Caco-2 (cell line): ENCODE measurements around the gene ZNF146. TPM values are rescaled to one million over a fixed set of nuclear protein-coding genes. Genes with fewer than 3 reads are reported as not detected.

ENCODE experiments used
- BruUV-seq: library from RNA; stranded (reverse); fragments of 400-500 nt; replicated peaks from 2 replicates; lab custom pipeline; 2021; lab: Mats Ljungman, UMichigan
- CTCF ChIA-PET: fragments of 300-600 bp; sonication (Branson Sonifier 250); formaldehyde crosslinking; loops from one replicate; lab custom pipeline; 2022; ENCODE audit warnings: antibody characterized with exemption; lab: Charles Lee
- POLR2A ChIA-PET: fragments of 300-600 bp; sonication (Branson Sonifier 250); formaldehyde crosslinking; loops from one replicate; lab custom pipeline; 2022; ENCODE audit warnings: antibody characterized with exemption; lab: Charles Lee
- DNase-seq, 2 experiments: peaks; one replicate each; pipeline versions ENCODE4 v3.0.0 to v3.0.0-alpha.2; 2020 to 2022
- H3K27me3 ChIP-seq: replicated peaks from 2 replicates; pipeline ENCODE4 v1.6.0; 2011; ENCODE audit warnings: low read length; ENCODE audit not compliant: control insufficient read depth, insufficient read depth
- H3K36me3 ChIP-seq: 2 replicates; pipeline ENCODE4 v1.5.1; 2011; ENCODE audit warnings: low read length; ENCODE audit not compliant: control insufficient read depth, insufficient read depth
- H3K4me1 ChIP-seq: fragments of 250-450 bp; sonication (Bioruptor Pico); 2 replicates; pipeline ENCODE4 v1.5.1; 2020; ENCODE audit warnings: mild to moderate bottlenecking
- H3K4me3 ChIP-seq: 2 replicates; pipeline ENCODE4 v1.5.1; 2011; ENCODE audit warnings: low read depth, mild to moderate bottlenecking, control low read depth, low read length
- H3K9me3 ChIP-seq: fragments of 250-450 bp; sonication (Bioruptor Pico); 2 replicates; pipeline ENCODE4 v1.5.1; 2020; ENCODE audit warnings: mild to moderate bottlenecking, moderate library complexity
- H3K27ac Mint-ChIP-seq: one replicate; pipeline ENCODE4 v1.8.0; 2022; ENCODE audit warnings: mixed read lengths; ENCODE audit not compliant: unreplicated experiment
- H3K27me3 Mint-ChIP-seq: one replicate; pipeline ENCODE4 v1.8.0; 2022; ENCODE audit warnings: mixed read lengths; ENCODE audit not compliant: insufficient read depth, unreplicated experiment
- H3K36me3 Mint-ChIP-seq: one replicate; pipeline ENCODE4 v1.8.0; 2022; ENCODE audit warnings: mild to moderate bottlenecking, mixed read lengths; ENCODE audit not compliant: insufficient read depth, unreplicated experiment
- H3K4me1 Mint-ChIP-seq: one replicate; pipeline ENCODE4 v1.8.0; 2022; ENCODE audit warnings: low read depth, mixed read lengths; ENCODE audit not compliant: unreplicated experiment
- H3K4me3 Mint-ChIP-seq: one replicate; pipeline ENCODE4 v1.8.0; 2022; ENCODE audit warnings: mild to moderate bottlenecking, moderate library complexity, mixed read lengths; ENCODE audit not compliant: unreplicated experiment
- H3K9me3 Mint-ChIP-seq: one replicate; pipeline ENCODE4 v1.8.0; 2022; ENCODE audit warnings: mixed read lengths; ENCODE audit not compliant: unreplicated experiment
- intact Hi-C: fragments of 100-400 bp; cut with micrococcal nuclease; formaldehyde crosslinking; loops from one replicate; pipeline ENCODE4 v1.10.0; 2022; ENCODE audit not compliant: unreplicated experiment
- total RNA-seq: library from RNA; stranded (reverse); gene quantifications from 2 replicates; pipeline ENCODE4 v1.2.3, GENCODE V29; 2022
- TF ChIP-seq, protein P1 (sequence below), 2 experiments: fragments of 200-600 bp in 1 of 2; IDR thresholded peaks; 1 replicate in 1 of 2; 2 replicates in 1 of 2; pipeline versions ENCODE4 v1.5.1 to v1.8.0; 2011 to 2022; ENCODE audit warnings: antibody characterized with exemption in 1 of 2, control low read depth in 1 of 2, inconsistent platforms in 1 of 2, low read depth in 1 of 2, low read length in 1 of 2, mild to moderate bottlenecking in 1 of 2, moderate library complexity in 1 of 2; ENCODE audit not compliant: insufficient read depth in 1 of 2, severe bottlenecking in 1 of 2, unreplicated experiment in 1 of 2

Gene ZNF146
- total RNA-seq, 1 experiment from 2014 or later: 76.4 TPM

GRCh38 chr19:36236304-36236945, 21.5 kb downstream of the ZNF146 start:
- no peaks in the 10 kb centered on the region for H3K4me1 ChIP-seq
- Mint-ChIP-seq H3K4me3 (no peak overlapping the region), H3K9me3 (peaks cover 29% of the 10 kb centered on the region), H3K27ac (no peak overlapping the region), H3K36me3 (peaks cover 76% of the 10 kb centered on the region), H3K27me3 (no peaks in the 10 kb centered on the region), H3K4me1 (no peaks in the 10 kb centered on the region)
- no peaks in the 10 kb centered on the region for H3K27me3 ChIP-seq
- no TSS peak for BruUV-seq
- intact Hi-C loops: no loop called here
- DNase-seq: no peak
- TF ChIP-seq, protein P1, sequence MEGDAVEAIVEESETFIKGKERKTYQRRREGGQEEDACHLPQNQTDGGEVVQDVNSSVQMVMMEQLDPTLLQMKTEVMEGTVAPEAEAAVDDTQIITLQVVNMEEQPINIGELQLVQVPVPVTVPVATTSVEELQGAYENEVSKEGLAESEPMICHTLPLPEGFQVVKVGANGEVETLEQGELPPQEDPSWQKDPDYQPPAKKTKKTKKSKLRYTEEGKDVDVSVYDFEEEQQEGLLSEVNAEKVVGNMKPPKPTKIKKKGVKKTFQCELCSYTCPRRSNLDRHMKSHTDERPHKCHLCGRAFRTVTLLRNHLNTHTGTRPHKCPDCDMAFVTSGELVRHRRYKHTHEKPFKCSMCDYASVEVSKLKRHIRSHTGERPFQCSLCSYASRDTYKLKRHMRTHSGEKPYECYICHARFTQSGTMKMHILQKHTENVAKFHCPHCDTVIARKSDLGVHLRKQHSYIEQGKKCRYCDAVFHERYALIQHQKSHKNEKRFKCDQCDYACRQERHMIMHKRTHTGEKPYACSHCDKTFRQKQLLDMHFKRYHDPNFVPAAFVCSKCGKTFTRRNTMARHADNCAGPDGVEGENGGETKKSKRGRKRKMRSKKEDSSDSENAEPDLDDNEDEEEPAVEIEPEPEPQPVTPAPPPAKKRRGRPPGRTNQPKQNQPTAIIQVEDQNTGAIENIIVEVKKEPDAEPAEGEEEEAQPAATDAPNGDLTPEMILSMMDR (IDR thresholded peaks at IDR 0.05; ENCODE audit: insufficient read depth in 1 of 2, low read depth in 1 of 2, low read length in 1 of 2, severe bottlenecking in 1 of 2, unreplicated experiment in 1 of 2): no peak
- H3K36me3 ChIP-seq: peaks cover 13% of the 10 kb centered on the region
- peaks cover 9% of the 10 kb centered on the region for H3K9me3 ChIP-seq
- POLR2A ChIA-PET: no interaction called here
- H3K4me3 ChIP-seq: no peak overlapping the region
- CTCF ChIA-PET: no interaction called here

- H3K27me3 Mint-ChIP-seq: no peaks in the 10 kb centered on the region
- peaks cover 9% of the 10 kb centered on the region for H3K9me3 ChIP-seq
- peaks cover 29% of the 10 kb centered on the region for H3K9me3 Mint-ChIP-seq
- no peak overlapping the region for H3K4me3 ChIP-seq
- ChIA-PET POLR2A (no interaction called here), CTCF (no interaction called here)
- TF ChIP-seq, protein P1 (IDR thresholded peaks at IDR 0.05; ENCODE audit: insufficient read depth in 1 of 2, low read depth in 1 of 2, low read length in 1 of 2, severe bottlenecking in 1 of 2, unreplicated experiment in 1 of 2): no peak
- no peak overlapping the region for H3K27ac Mint-ChIP-seq
- intact Hi-C loops: no loop called here
- H3K27me3 ChIP-seq: no peaks in the 10 kb centered on the region
- H3K36me3 ChIP-seq: peaks cover 12% of the 10 kb centered on the region
- no peak for DNase-seq
- no TSS peak for BruUV-seq
- H3K4me1 Mint-ChIP-seq: no peaks in the 10 kb centered on the region
- peaks cover 73% of the 10 kb centered on the region for H3K36me3 Mint-ChIP-seq
- no peak overlapping the region for H3K4me3 Mint-ChIP-seq
- H3K4me1 ChIP-seq: no peaks in the 10 kb centered on the region
These were observed 22.0 kb downstream of the ZNF146 start for GRCh38 chr19:36236946-36237310.

DNA sequence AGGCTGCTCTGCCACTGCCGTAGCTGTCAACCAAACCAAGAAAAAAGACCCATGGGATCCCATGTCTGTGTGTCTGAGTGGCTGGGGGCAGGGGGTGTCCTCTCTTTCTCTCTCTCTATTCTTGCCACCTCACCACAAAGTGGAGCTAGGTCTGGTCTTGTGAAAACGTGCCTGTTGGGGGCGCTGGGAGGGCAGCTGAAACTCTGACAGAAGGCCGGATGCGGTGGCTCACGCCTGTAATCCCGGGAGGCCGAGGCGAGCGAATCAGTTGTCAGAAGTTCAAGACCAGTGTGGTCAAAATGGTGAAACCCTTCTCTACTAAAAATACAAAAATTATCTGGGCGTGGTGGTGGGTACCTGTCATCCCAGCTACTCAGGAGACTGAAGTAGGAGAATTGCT, 29.2 kb downstream of the ZNF146 start:
- no TSS peak for BruUV-seq
- POLR2A ChIA-PET: no interaction called here

More for the DNA sequence above, 29.2 kb downstream of the ZNF146 start:
- peaks cover 12% of the 10 kb centered on the region for H3K36me3 Mint-ChIP-seq
- TF ChIP-seq, protein P1 (IDR thresholded peaks at IDR 0.05; ENCODE audit: insufficient read depth in 1 of 2, low read depth in 1 of 2, low read length in 1 of 2, severe bottlenecking in 1 of 2, unreplicated experiment in 1 of 2): no peak
- no peaks in the 10 kb centered on the region for H3K27me3 Mint-ChIP-seq
- H3K4me3 Mint-ChIP-seq: no peak overlapping the region
- intact Hi-C loops: no loop called here
- no peaks in the 10 kb centered on the region; the same call in 1 of the 2 replicates for H3K9me3 ChIP-seq
- no peak overlapping the region for H3K4me3 ChIP-seq
- no peaks in the 10 kb centered on the region for H3K4me1 Mint-ChIP-seq
- no peaks in the 10 kb centered on the region for H3K4me1 ChIP-seq
- CTCF ChIA-PET: no interaction called here
- peaks cover 15% of the 10 kb centered on the region for H3K9me3 Mint-ChIP-seq
- H3K27me3 ChIP-seq: no peaks in the 10 kb centered on the region
- H3K27ac Mint-ChIP-seq: no peak overlapping the region
- no peaks in the 10 kb centered on the region; the same call in 1 of the 2 replicates for H3K36me3 ChIP-seq
- no peak for DNase-seq
